ENCODE data around the gene HDAC4.

Gene HDAC4

DNA sequence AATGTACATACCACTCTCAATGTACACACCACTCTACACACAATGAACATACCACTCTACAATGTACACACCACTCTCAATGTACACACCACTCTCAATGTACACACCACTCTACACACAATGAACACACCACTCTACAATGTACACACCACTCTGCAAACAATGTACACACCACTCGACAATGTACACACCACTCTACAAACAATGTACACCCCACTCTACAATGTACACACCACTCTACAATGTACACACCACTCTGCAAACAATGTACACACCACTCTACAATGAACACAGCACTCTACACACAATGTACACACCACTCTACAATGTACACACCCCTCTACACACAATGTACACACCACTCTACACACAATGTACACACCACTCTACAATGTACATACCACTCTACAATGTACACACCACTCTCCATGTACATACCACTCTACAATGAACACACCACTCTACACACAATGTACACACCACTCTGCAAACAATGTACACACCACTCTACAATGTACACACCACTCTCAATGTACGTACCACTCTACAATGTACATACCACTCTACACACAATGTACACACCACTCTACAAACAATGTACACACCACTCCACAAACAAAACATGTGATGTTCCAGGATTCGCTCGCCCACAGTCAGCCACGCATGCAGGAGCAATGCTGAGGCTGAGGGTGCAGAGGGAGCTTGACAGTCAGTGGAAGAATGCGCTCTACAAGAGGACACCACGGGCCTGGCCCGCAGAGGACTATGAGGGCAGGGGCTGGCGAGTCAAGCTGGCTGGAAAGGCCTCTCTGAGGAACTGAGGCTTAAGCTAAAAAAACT is 118.2 kb downstream of the HDAC4 start:
- no peak for DNase-seq (ENCODE audit: low spot score)

DNA sequence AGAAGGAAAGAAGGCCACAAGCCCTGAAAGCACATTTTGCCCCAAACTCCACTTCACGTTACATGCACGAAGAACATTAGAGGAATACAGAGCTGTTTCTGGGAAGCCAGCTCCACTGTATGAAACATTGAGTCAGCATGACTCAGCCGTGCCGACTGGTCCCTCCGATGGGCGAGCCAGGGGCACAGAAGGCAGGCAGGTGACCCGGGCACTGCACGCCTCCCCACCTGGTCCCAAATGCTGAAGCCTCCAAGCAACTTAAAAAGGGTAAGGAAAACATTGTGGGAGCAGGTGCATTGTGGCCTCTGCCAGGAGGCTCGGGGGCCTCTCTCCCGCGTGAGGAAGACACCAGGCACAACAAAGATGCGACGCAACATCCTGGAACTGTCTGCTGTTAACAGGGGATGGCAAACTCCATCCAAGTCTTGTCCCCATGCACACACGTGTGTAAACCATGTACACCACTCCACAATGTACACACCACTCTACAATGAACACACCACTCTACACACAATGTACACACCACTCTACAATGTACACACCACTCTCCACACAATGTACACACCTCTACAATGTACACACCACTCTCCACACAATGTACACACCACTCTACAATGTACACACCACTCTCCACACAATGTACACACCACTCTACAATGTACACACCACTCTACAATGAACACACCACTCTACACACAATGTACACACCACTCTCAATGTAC is 120.4 kb downstream of the HDAC4 start:
- DNase-seq (ENCODE audit: low spot score): peak; percentile 60

DNA sequence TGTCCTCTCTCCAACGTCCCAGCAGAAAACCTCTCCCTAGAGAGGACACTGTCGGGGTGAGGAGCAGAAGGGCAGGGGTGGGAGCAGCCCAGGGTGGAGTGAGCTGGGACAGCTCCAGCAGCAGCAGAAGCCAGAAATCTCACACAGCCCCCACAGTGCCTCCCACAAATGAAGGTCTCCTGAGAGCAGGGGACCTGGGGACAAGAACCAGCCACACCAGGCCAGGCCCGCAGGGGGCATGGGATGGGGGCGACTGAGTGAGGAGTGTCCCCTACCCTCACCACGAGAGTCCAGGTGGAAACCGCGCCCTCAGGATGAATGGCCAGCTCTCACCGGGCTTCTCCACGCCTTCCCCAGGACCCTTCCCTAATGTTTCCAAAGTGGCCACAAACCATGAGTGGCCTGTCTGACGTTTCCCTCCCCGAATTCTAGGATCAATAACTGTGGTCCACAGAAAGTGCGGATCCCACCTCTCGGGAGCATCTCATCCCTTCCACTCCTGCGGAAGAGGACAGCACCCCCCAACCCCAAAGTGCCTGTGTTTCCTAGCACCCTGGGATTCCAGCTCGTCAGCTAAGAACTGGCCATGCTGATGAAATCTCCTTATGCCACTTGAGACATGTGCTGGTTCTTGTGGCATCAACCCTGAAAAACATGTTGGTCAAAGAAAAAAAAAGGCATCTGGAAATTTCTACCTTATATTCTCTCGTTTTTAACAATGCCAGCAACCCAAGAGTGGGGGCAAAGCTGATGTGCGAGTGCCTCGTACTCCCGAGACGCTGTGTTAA is 121.1 kb downstream of the HDAC4 start:
- DNase-seq (ENCODE audit: low spot score): no peak

DNA sequence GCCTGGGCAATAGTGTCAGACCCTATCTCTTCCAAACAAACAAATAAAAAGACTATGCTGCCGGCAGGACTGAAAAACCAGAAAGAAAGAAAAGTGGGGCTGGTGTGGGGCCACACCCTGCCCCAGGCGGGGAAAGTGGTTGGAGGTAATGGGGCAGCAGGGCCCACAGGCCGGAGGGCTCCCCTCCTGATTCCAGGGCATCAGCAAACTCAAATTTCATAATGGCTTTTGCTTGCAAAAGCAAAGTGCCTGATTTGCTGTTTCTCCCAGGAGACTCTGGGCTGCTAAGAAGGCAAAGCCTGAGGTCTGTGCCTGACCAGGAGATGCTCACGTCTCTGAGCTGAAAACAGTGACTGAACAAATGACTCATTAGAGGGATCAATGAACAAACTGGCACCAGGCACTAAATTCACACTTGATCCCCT is 121.9 kb downstream of the HDAC4 start:
- no peak for DNase-seq (ENCODE audit: low spot score)

- DNase-seq (ENCODE audit: low spot score): no peak
Observed at GRCh38 chr2:239278361-239278760, 122.5 kb downstream of the HDAC4 start.

GRCh38 chr2:239277401-239278085 is 123.3 kb downstream of the HDAC4 start:
- DNase-seq (ENCODE audit: low spot score): no peak

DNA sequence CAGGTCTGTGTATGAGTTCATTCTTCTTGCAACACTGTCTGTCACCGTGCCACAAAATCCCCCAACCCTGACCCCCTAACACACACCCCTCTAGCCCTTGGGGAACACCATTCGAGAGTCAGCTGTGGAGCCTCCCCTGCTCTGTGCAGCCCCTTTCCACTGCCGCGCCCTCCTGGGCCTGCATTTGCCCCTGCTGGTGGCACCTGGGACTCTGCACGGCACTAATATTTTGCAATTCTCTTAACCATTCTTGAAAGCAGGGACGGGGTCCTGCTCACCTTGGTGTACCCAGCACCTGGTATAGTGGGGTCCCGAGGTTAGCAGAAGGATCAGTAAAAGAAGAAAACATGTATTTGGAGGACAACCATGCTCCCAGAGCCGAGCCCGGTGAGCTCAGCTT is 124.0 kb downstream of the HDAC4 start:
- DNase-seq (ENCODE audit: low spot score): no peak

- DNase-seq (ENCODE audit: low spot score): peak; percentile 77
Observed at GRCh38 chr2:239275847-239276831, 124.7 kb downstream of the HDAC4 start.

- peak; percentile 72 for DNase-seq (ENCODE audit: low spot score)
Observed at GRCh38 chr2:239275044-239275685, 125.7 kb downstream of the HDAC4 start.

GRCh38 chr2:239274391-239275043 is 126.3 kb downstream of the HDAC4 start:
- no peak for DNase-seq (ENCODE audit: low spot score)

DNA sequence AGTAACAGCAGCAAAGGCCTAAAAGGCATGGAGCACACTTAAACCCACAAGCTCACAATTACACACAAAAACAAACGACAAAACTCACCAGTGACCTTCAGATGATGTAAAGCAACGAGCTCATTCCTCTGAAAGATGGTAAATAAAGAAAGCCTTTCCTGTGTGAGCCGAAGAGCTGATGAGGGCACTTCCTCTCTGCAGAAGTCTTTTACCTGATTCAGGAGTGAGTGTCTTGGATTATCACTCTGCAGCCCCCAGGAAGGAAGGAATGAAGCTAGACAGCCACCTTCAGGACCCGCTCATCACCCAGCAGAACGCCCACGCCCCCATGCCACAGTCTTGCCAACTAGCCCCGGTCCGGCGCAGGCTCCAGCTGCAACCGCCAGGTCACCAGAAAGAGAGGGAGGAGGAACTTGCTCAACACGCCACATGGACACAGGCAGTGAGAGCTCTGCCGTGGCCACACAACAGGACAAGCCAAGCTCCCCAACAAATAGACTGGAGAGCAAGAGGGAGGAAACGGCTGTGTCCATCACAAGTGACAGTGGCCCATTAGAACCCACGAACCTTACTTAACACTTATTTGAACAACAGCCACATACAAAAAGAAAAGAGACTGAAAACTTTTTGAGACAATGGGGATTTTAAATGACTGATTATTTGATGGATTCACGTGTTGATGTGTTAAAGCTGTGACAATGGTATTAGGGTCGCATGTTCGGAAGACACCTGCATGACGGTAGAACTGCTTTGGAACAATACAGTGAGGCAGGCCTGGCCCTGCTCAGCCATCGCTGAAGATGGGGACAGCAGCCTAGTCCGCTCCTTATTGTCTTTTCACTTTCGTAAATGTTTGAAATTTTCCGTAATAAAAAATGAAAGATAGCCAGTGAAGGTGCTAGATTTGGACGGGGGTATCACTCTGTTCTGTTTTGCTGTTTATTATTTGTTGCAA is 127.3 kb downstream of the HDAC4 start:
- DNase-seq (ENCODE audit: low spot score): no peak

DNA sequence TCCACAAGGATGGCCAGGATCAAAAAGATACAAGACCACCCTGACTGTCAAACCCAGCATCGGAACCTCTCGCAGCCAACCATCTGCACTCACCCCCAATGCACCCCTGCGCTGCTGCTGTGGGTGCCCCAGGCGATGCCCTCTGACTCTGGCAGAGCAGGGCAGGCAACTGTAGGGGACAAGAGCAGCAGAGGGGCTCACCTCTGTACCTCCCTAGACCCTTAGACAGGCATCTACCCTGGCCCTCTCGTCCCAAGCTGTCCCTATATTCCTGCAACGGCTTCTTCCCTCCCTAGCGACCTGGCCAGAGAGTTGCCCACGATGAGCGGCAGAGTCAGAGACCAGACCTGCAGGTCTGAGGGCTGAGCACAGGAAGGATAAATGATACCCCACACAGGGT is 128.2 kb downstream of the HDAC4 start:
- no peak for DNase-seq (ENCODE audit: low spot score)

- DNase-seq (ENCODE audit: low spot score): no peak
Observed at GRCh38 chr2:239271882-239272281, 128.9 kb downstream of the HDAC4 start.

DNA sequence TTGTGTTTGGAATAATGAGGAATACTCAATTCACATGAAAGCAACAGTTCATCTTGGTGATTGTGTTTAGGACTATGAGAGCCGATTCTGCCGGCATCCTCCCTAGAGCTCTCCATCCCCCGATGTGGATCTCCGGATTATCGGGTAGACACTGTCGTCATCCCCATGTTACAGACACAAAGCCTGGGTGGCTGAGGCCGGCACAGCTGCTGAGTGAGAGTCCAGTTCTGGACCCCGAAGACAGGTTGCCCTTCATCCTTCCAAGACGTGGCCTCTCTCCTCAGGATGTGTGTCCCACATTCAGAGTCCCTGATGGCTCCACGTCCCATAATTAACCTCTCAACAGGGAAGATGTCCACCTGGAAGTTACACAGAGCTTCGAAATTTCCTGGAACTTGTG is 129.3 kb downstream of the HDAC4 start:
- DNase-seq (ENCODE audit: low spot score): no peak

DNA sequence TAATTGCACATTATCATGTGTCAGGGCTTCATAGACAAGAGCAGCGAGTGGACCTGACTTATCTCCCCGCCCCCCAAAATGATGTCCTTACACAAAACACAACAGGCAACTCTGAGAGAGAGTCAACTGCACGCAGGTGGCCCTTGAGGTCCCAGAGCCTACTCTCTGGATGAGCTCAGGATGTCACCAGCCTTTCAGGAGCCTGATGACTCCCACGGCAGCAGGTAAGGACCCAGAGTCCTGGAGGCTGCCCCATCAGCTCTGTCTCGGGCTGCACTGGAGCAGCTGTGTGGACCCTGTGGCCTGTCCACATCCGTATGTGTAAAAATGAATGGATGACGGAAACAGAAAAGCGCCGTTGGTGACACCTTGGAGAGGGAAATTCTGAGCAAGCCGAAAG is 130.9 kb downstream of the HDAC4 start:
- no peak for DNase-seq (ENCODE audit: low spot score)

- DNase-seq (ENCODE audit: low spot score): no peak
Observed at GRCh38 chr2:239269173-239269885, 131.5 kb downstream of the HDAC4 start.

DNA sequence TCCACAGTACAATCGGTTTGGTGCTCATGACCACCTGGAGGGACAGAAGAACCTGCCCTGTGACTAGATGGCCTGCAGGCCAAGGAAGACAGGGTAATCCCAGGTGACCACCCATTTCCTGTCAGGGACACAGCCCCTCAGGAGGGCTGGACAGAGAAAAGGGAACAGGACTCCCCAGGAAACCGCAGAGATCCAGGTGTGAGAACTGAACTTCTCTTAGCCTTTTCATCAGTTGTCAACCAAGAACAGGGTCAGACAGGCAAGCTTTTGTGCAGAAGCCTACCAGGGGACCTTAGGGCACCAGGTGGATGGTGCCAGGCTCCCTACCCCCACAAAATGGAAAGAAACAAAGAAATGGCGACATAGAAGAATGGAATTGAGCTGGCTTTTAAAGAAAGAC is 132.3 kb downstream of the HDAC4 start:
- no peak for DNase-seq (ENCODE audit: low spot score)

GRCh38 chr2:239268082-239268481 is 132.7 kb downstream of the HDAC4 start:
- DNase-seq (ENCODE audit: low spot score): peak; percentile 62
